GM12801 (cell line): ENCODE data around the gene FOXL3.

ENCODE experiments used
- TF ChIP-seq, protein P1 (sequence below): IDR thresholded peaks from one replicate; pipeline ENCODE4 v1.5.1; 2011; ENCODE audit warnings: control low read depth; ENCODE audit not compliant: insufficient read length; ENCODE audit errors: extremely low read depth

Gene FOXL3

DNA sequence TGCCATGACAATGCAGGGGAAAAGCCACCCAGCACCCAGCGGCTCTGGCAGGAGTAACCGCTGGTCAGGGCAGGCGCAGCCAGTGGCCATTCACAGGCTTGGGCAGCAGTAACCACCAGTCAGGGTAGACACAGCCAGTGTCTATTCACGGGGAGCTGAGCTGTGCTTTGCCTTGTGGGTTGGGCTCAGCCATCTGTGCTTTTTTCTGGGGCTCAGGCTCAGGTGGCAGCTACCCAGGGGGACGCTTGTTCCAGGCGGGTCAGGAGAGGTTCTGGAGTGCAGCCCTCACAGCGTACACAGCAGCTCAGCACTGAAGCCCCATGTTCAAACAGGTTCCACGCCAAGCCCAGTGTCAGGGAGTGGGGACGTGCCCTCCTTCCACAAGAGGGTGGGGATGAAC is 28.5 kb downstream of the FOXL3 start:
- TF ChIP-seq, protein P1, sequence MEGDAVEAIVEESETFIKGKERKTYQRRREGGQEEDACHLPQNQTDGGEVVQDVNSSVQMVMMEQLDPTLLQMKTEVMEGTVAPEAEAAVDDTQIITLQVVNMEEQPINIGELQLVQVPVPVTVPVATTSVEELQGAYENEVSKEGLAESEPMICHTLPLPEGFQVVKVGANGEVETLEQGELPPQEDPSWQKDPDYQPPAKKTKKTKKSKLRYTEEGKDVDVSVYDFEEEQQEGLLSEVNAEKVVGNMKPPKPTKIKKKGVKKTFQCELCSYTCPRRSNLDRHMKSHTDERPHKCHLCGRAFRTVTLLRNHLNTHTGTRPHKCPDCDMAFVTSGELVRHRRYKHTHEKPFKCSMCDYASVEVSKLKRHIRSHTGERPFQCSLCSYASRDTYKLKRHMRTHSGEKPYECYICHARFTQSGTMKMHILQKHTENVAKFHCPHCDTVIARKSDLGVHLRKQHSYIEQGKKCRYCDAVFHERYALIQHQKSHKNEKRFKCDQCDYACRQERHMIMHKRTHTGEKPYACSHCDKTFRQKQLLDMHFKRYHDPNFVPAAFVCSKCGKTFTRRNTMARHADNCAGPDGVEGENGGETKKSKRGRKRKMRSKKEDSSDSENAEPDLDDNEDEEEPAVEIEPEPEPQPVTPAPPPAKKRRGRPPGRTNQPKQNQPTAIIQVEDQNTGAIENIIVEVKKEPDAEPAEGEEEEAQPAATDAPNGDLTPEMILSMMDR: no peak

DNA sequence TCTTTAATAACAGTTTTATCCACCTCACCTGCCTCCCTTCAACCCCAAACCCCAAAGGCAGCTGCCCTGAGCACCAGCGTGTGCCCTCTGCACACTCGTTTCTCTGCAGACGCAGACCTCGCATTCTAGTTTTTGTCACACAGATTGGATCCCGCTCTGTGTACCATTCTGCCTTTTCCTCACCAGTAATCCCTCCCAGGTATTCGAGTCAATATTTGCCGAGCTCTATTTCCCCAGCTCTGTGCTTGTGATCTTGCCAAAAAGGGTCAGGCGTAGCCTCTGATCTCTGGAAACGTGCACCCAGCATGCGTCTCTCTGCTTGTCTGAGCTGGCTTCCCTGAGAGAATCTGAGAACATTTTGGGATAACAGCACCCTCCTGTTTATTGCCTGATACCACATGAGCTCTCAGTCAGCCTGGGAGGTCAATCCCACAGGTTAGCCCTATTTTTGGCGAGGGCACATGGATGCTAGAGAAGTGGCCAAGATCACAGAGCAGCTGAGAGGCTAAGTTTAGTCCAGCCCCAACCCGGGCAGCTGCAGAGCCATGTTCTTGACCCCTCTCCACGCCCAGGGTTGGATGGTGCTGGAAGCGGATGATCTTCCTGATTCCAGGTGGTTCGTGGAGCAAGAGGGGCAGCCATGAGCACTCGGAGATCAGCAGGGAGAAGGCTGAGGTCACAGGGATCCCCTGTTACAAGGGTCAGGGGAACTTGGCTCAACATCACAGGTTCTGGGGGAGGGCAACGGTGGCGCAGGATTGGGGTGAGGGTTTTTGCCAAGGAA is 29.1 kb downstream of the FOXL3 start:
- TF ChIP-seq, protein P1: no peak

DNA sequence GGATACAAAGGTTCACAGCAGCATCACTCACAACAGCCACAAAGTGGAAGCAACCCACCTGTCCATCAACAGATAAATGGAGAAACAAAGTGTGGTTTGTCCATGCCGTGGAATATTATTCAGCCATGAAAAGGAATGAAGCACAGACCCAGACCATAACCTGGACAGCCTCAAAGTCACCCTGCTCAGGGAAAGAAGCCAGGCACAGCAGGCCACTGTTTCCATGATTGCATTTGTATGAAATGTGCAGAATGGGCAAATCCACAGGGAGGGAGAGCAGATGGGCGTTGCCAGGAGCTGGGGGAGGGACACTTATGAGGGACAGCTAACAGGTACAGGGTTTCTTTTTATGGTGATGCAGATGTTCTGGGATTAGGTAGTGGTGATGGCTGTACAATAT is 30.3 kb downstream of the FOXL3 start:
- TF ChIP-seq, protein P1: no peak

DNA sequence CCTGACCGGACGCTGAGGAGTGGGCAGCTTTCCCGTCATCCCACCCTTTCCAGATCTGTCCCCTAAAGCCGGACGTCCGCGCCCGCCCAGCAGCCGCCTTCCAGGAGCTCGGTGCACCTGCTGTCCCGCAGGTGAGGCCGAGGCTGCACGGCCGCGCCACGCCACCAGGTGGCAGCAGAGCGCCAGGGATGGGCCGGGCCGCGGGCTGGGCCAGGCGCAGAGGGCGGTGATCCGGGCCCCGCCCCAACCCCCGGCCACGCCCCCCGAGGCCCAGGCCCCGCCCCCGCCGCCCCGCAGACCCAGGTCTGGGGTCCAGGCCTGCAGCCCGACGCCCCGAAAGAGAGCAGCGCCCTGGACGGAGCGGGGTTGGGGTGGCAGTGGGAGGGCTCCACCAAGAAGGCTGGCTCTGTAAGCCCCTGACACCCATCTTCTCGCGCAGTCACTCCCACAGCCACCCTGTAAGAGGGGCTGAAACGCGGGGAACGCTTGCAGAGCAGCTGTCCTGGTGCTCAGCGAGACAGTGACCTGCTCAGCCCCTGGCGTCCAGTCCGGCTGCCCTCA is 32.2 kb downstream of the FOXL3 start:
- TF ChIP-seq, protein P1: no peak

DNA sequence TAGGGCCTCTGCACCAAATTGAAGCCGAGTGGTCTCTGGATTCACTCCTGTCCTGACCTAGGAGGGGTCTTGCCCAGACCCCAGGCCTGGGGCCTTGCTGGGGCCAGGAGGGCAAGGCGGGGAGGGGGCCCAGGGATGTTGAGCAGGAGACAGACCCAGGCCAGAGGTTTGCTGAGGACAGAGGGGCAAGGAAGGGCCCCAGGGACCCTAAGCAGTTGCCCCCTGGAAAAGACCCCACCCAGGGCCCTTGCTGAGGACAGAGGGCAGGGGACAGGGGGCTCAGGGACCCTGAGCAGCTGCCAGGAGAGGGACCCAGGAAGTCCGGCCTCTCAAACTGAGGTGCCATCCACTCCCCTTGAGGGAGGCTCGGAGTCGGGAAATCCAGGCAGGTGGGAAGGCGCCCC is 32.7 kb downstream of the FOXL3 start:
- TF ChIP-seq, protein P1: no peak

DNA sequence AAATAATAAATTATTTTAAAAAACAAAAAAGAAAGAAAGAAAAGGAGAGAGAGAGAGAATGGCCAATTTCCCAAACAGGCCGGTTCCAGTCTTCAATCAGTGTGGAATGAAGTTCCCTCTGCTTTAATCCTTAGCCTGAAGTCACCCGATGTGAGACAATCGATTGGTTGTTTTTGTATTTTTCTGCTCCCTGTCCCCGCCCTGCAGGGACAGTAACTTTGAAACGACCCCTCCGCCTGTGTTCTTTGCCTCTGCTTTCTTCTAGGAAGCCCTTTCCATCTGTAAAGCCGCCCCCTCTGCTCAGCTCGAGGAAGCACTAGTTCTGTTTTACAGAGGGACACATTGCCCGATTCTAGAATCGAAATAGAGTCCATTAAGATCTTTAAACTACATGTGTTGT is 33.4 kb downstream of the FOXL3 start:
- TF ChIP-seq, protein P1: no peak

DNA sequence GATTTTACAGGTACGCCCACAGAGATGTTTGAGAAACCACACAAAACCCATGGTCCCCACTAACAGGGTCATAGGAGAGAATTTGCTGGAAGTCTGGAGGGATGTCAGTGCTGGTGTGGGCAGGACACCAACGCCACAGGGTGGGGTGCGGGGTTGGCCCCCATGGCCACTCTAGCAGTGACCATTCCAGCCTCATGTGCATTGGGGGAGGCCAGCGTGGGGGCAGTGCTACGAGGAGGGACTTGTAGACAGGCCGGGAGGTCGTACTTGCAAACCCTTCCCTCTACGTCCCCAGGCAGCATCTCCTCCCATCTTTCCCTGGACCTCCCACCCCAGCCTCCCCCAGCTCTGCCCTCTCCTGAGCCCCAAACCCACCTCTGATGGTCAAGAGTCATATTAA is 34.0 kb downstream of the FOXL3 start:
- TF ChIP-seq, protein P1: no peak
